SIG-M5 (cell line): ENCODE results near the gene CHKA.
"Not testable (repeated sequence)": the region's sequence is repeated elsewhere in the genome, so short reads cannot be mapped to it uniquely, and the experiment has no call there.

ENCODE experiments used
- DNase-seq: peaks from one replicate; lab custom pipeline; 2025; lab: John Stamatoyannopoulos, UW

Gene CHKA

GRCh38 chr11:68115285-68115684 lies 5.9 kb downstream of the CHKA start:
- DNase-seq = no peak

DNA sequence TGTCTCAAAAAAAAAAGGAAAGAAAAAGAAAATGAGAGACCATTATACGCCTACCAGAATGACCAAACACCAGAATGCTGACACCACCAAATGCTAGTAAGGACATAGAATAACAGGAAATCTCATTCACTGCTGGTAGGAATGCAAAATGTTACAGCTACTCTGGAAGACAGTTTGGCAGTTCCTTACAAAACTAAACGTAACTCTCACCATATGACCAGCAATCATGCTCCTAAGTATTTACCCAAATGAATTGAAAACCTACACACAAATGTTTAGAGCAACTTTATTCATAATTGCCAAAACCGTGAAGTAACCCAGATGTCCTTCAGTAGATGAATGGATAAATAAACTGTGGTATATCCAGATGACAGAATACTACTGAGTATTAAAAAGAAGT lies 7.2 kb downstream of the CHKA start:
- no peak for DNase-seq

- no peak for DNase-seq
Observed at GRCh38 chr11:68107689-68108088, 13.5 kb downstream of the CHKA start.

DNA sequence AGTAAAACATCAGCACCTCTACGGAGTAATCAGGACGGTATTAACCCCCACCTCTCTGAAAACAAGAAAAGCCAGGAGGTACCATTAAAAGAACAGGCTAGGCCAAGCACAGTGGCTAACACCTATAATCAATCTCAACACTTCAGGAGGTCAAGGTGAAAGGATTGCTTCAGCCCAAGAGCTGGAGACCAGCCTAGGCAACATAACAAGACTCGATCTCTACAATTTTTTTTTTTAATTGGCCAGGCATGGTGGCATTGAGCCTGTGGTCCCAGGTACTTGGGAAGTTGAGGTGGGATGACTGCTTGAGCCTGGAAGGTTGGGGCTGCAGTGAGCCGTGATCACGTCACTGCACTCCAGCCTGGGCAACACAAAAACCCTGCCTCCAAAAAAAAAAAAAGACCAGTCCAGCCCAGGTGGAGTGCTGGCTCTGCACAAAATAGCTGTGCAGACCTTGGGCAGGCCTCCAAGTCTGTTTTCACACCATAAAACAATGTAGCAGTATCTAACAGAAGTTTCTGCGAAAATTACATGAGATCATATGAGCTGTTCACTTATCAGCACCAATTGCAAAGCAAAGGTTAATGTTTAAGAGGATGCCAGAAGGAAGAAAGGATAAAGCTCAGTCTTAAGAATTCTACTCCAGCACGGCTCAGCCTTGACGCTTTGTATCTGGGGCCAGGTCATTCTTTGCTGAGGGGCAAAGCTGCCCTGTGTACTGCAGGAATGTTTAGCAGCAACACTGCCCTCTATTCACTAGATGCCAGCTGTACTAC lies 14.8 kb downstream of the CHKA start:
- no peak for DNase-seq

- no peak for DNase-seq
Observed at GRCh38 chr11:68099474-68100405, 21.4 kb downstream of the CHKA start.

DNA sequence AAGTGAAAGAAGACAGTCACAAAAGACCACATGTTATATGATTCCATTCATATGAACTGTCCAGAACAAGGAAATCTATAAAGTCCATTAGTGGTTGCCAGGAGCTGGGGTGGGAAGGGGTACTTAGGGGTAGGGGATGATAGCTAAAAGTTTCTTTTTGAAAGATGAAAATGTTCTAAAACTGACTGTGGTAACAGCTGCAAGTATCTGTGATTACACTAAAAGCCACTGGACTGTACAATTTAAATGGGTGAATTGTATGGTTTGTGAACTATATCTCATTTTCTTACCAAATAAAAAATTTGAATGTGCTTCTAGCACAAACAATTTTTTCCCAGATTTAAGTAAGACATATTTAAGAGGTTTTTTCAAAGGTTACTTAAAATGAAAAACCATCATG lies 22.1 kb downstream of the CHKA start:
- DNase-seq = no peak

GRCh38 chr11:68096962-68097361 lies 24.2 kb downstream of the CHKA start:
- DNase-seq = no peak

- no peak for DNase-seq
Observed at GRCh38 chr11:68093565-68093964, 27.6 kb downstream of the CHKA start.

- not testable (repeated sequence) for DNase-seq
Observed at GRCh38 chr11:68092946-68093345, 28.2 kb downstream of the CHKA start.

GRCh38 chr11:68092411-68092810 lies 28.8 kb downstream of the CHKA start:
- DNase-seq = no peak

DNA sequence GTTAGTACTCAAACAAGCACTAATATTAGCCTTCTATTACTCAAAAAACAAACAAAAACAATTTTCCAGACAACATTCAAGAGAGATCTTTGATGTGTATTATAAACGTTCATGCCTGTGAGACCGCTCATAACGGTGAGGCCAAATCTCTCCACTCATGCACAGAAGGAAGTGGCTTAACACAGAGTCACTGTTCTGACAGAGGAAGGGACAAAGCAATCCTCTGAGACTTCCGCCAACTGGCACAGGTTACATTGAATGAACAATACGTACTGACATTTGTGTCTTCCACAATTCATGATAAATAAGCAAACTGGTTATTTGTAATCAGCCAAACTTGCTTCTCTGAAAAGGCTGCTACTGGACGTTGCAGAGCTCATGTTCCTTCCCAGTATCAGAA lies 30.5 kb downstream of the CHKA start:
- no peak for DNase-seq

DNA sequence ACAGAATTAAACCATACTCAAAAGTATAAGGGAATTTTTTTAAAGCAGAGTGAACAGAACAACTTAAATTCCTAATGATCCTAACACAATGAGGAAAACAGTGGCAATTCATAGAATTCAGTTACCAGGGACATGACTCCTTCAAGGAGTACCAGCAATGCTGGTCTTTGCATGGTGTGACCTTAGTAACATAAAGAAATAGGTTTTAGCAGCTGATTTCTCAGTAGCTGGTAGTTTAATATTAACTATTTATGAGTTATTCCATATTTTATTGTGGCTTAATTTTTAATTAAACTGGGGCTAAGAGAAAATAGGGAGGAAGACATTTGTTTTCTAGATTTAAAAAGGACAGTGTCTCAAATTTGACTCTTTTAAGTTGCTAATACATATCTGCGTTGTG lies 30.9 kb downstream of the CHKA start:
- DNase-seq = no peak

DNA sequence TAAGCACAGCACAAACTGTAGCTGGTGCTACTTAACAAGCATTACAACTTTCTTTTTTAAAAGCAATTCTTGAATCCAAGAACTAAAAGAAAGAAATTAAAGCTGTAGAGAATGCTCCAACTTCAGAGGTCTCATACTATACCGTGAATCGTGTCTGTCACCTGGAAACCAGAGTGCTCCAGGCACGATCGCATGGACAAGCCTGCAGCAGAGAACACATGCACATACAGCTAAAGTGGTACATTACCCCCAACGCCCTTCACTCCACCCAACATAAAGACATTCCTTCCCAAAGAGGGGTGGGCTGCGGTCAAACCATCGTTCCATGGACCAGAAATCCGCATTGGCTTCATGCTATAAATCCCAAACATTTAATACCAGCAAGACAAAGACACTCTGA lies 31.5 kb downstream of the CHKA start:
- no peak for DNase-seq

- DNase-seq = no peak
Observed at GRCh38 chr11:68083517-68083916, 37.7 kb downstream of the CHKA start.

DNA sequence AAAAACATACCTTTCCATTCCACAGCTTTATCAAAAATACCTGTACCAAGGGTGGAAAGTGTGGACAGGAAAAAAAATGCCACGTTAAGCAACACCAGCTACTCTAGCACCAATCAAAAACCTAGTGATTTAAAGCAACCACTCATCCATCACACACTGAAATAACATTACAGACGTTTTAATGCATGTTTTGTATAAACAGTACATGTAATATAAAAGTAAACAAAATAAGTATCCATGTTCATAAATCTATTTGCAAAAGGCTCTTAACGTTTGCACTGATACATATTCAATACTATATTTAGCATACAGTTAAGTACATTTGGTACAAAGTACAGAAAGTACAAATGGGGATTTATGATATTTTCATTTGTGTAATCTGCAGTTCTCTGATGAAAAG lies 38.7 kb downstream of the CHKA start:
- DNase-seq = no peak

DNA sequence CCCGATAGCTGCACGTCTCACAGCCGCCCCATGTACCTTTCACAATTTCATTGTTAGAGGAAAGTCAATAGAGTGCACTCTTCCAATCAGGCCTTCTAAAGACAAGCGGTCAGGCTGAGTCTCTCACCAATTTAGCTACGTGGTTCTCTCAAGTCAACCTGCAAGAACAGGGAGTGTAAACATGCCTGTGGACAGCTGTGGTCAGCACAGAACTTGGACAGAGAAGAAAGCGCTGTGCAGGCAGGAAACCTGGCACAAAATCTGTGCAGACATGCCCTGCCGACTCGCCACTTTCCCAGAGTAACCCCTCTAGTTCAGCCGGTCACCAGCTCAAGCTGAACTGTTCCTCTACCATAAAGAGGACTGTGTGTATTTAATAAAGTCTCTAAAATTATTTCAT lies 39.5 kb downstream of the CHKA start:
- no peak for DNase-seq

- no peak for DNase-seq
Observed at GRCh38 chr11:68080860-68081259, 40.3 kb downstream of the CHKA start.

DNA sequence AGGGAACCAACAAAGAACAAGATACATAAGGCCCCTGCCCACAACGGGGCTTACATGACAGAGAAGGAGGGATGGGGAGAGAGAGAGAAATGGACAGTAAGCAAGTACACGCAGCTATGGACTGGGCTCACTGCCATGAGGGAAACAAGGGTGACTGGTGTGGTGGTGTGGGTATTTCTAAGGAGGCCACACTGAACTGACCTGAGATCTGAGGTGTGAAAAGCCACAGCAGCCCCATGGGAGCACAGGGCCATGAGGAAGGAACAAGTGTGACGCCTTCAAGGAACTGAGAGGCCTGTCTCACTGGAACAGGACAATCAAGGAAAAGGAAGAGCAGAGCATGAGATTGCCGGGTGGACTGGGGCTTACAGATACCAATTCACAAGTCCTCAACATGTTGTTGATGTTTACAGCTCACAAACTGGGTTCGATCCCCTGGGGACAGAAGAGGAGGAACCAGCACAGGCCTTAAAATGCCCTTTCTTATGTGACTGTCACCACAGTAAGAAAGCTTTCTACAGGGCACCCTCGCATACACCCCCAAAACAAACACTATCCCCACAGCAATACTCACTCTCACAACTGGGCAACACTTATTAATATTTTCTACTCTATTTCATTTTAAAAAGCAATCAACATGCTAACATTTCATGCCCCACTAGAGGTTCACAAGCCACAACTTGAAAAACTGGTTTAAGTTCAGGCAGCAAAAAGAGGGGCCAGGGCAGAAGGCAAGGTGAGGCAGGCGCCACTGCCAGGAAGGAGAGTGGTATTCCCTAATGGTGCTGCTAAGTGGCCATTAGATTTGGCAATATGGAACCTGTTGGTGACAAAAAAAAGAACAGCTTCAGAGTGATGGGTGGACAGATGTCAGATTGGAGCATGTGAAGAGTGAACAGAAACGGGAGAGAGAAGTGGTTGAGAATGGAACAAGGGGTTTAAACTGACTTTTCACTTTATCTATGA lies 43.3 kb downstream of the CHKA start:
- DNase-seq = no peak

DNA sequence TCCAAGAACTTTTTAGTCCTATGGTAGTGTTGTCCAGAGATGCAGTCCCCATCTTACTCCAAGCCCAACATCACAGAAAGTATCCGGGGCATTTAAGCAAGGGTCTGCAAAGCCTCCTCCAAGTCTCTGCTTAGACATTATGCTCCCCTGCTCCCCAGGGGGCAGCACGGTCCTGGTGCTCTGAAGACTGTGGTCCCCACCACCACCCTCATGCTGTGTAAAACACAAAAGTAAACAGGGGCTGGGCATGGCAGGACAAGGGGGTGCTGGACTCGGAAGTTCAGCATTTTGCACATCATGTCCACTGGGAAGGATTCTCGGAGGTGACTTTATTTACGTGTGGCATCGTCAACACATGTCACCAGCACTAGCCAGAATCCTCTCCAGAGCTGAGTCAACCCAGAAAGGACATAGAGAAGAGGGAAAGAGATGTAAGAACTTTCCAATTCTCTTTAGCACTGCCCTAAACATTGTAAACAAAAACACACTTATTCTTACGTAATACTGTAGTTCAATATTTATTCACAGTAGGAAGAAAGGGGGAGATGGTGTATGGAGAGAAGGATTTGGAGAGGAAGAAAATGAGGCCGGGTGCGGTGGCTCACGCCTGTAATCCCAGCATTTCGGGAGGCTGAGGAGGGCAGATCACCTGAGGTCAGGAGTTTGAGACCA lies 44.7 kb downstream of the CHKA start:
- DNase-seq = no peak

DNA sequence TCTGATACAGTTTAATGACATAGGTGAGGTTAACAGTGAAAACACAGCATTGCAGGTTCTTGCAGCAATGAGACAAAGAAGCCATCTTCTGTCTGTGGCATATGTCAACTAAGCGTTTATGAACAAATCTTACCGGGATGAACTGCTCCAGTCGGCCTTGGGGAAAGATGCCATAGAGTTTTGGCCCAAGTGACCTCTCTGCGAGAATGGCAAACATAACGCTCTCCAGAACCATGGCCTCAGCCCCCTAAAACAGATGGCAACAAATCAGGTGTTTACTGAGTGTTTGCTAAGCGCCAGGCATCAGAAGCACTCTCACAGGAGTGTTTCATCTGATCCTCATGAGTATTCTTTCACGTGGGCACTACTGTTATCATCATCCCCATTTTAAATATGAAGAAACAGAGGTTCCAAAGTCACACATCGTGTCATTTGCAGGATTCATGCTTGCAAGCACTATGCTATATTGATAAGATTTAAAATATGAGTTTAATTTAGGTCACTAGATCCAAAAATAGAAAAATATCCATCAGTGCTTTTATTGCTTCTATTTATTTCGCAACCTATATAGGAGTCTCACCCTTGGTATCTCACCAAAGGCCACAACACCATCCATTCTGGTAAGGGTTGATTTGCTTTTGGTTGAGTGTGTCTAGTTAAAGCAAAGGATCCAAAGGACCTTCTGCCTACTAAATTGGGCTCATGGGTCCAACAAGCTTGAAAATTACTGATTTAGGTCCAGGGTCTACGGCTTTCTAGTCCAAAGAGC lies 46.4 kb downstream of the CHKA start:
- no peak for DNase-seq
